ENCODE data around the gene ATP2B1. TPM values are rescaled to one million over a fixed set of nuclear protein-coding genes. Genes with fewer than 3 reads are reported as not detected.

ATP2B1 gene
- total and polyA plus RNA-seq, 2 of the 13 experiments (the other 11 are each of a cell fraction or from before 2014, with no cell fraction given) = 12.1 to 60.2 TPM

DNA sequence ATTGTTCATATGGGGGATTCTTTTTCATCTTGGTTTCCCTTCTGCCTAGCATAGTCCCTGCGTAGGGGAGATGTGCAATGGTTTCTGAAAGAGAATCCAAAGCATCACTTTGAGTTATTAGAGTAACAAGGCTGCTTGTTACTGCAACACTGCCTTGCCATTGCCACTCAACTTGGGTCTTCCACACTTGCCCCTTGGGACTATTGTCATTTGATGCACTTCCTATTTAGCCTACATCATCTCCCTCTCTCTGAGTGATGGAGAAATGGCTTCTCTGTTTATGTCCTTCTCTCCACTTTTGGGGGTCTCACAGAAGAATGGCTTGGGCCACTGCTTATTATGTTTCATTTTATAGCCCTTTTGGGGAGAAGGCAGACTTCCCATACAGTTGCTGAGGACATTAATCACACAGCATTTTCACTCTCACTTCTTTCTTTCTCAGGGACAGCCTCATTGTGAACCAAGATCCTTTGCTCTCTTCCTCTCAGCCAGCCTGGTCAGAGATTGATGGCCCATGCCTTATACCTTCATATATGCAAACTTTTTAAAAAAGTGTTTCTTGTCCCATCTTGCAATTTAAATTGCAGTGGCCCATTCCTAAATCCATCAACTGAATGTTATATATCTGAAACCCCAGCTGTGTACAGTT is 131.9 kb downstream of the ATP2B1 start (continued):
- TF ChIP-seq, protein P1, sequence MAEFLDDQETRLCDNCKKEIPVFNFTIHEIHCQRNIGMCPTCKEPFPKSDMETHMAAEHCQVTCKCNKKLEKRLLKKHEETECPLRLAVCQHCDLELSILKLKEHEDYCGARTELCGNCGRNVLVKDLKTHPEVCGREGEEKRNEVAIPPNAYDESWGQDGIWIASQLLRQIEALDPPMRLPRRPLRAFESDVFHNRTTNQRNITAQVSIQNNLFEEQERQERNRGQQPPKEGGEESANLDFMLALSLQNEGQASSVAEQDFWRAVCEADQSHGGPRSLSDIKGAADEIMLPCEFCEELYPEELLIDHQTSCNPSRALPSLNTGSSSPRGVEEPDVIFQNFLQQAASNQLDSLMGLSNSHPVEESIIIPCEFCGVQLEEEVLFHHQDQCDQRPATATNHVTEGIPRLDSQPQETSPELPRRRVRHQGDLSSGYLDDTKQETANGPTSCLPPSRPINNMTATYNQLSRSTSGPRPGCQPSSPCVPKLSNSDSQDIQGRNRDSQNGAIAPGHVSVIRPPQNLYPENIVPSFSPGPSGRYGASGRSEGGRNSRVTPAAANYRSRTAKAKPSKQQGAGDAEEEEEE (CRISPR knock-in tag; IDR thresholded peaks at IDR 0.05; ENCODE audit: borderline replicate concordance) = no peak
- TF ChIP-seq ZNF563 (CRISPR knock-in tag; IDR thresholded peaks at IDR 0.05) = no peak
- TF ChIP-seq, protein P2, sequence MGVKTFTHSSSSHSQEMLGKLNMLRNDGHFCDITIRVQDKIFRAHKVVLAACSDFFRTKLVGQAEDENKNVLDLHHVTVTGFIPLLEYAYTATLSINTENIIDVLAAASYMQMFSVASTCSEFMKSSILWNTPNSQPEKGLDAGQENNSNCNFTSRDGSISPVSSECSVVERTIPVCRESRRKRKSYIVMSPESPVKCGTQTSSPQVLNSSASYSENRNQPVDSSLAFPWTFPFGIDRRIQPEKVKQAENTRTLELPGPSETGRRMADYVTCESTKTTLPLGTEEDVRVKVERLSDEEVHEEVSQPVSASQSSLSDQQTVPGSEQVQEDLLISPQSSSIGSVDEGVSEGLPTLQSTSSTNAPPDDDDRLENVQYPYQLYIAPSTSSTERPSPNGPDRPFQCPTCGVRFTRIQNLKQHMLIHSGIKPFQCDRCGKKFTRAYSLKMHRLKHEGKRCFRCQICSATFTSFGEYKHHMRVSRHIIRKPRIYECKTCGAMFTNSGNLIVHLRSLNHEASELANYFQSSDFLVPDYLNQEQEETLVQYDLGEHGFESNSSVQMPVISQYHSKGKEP (CRISPR knock-in tag; IDR thresholded peaks at IDR 0.05) = no peak
- TF ChIP-seq IKZF1 (IDR thresholded peaks at IDR 0.05) = no peak
- TF ChIP-seq, protein P3, sequence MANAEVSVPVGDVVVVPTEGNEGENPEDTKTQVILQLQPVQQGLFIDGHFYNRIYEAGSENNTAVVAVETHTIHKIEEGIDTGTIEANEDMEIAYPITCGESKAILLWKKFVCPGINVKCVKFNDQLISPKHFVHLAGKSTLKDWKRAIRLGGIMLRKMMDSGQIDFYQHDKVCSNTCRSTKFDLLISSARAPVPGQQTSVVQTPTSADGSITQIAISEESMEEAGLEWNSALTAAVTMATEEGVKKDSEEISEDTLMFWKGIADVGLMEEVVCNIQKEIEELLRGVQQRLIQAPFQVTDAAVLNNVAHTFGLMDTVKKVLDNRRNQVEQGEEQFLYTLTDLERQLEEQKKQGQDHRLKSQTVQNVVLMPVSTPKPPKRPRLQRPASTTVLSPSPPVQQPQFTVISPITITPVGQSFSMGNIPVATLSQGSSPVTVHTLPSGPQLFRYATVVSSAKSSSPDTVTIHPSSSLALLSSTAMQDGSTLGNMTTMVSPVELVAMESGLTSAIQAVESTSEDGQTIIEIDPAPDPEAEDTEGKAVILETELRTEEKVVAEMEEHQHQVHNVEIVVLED (CRISPR knock-in tag; IDR thresholded peaks at IDR 0.05; ENCODE audit: borderline replicate concordance) = no peak
- no peak for TF ChIP-seq ZNF652 (CRISPR knock-in tag; IDR thresholded peaks at IDR 0.05; ENCODE audit: borderline replicate concordance, low read depth)

DNA sequence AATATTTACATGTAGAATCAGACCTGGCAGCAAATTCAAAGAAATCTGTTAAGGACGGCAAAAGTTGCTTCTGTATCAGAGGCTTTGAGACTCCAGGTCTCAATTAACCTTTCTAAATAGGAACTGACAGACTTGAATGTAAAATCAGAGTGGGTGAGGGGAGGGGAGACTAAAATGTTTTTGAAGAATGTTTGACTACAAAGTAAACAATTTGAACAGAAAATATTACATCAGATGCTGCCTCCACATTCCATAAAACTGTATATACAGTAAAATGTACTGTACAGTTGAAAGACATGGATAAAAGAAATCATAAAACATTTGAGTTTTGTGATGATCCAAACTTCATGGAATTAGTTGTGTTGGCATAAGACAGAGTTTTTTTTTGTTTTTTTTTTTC is 133.3 kb downstream of the ATP2B1 start:
- H3K4me3 ChIP-seq (replicated peaks in 1 of 3; ENCODE audit: insufficient read depth in 1 of 3, low read depth in 2 of 3, low read length in 3 of 3) = no peak overlapping the region
- H4K20me1 ChIP-seq (ENCODE audit: insufficient read depth, low read length) = no peaks in the 10 kb centered on the region
- POLR2A ChIA-PET = no interaction called here
- CTCF ChIA-PET (ENCODE audit: low intra/inter-chr PET ratio, low total read pairs) = no interaction called here
- FAIRE-seq = no peak
- no peaks in the 10 kb centered on the region for H3K36me3 ChIP-seq (replicated peaks in 1 of 2; ENCODE audit: control insufficient read depth in 1 of 2, insufficient read depth in 2 of 2, low read length in 2 of 2)
- WGBS (ENCODE audit: low lambda C conversion rate) = 26% methylated on average over 1 of the region's 1 CpG
- no TSS peak for BruUV-seq (replicated peaks)
- H3K4me2 ChIP-seq (ENCODE audit: low read depth, low read length) = no peak overlapping the region
- DNase-seq (ENCODE audit: low spot score) = peak; percentile 39
- H3K27ac ChIP-seq (ENCODE audit: extremely low read length, insufficient read depth, low read length) = no peak overlapping the region
- H3K9ac ChIP-seq (ENCODE audit: insufficient read depth, low read depth, low read length) = no peak overlapping the region
- peak; percentile 45; the same call in 2 of the 3 replicates for ATAC-seq
- no peaks in the 10 kb centered on the region for H3K27me3 ChIP-seq (ENCODE audit: control insufficient read depth in 1 of 2, insufficient read depth in 2 of 2, low read length in 2 of 2)
- intact Hi-C loops (cut with micrococcal nuclease; ENCODE audit: unreplicated experiment) (no loop called here), in situ Hi-C loops (cut with HindIII; ENCODE audit: extremely low pct_ligation_motif_present, low pct_unique_long_range_greater_than_20kb) (no loop called here)
- no peaks in the 10 kb centered on the region for H3K79me2 ChIP-seq (ENCODE audit: insufficient read depth, low read length)
- H3K4me1 ChIP-seq (ENCODE audit: insufficient read depth, low read length) = peaks cover 23% of the 10 kb centered on the region
- H2AFZ ChIP-seq (ENCODE audit: low read length) = no peak overlapping the region
- H3K9me3 ChIP-seq (ENCODE audit: low read length) = no peaks in the 10 kb centered on the region
- TF ChIP-seq, protein P4, sequence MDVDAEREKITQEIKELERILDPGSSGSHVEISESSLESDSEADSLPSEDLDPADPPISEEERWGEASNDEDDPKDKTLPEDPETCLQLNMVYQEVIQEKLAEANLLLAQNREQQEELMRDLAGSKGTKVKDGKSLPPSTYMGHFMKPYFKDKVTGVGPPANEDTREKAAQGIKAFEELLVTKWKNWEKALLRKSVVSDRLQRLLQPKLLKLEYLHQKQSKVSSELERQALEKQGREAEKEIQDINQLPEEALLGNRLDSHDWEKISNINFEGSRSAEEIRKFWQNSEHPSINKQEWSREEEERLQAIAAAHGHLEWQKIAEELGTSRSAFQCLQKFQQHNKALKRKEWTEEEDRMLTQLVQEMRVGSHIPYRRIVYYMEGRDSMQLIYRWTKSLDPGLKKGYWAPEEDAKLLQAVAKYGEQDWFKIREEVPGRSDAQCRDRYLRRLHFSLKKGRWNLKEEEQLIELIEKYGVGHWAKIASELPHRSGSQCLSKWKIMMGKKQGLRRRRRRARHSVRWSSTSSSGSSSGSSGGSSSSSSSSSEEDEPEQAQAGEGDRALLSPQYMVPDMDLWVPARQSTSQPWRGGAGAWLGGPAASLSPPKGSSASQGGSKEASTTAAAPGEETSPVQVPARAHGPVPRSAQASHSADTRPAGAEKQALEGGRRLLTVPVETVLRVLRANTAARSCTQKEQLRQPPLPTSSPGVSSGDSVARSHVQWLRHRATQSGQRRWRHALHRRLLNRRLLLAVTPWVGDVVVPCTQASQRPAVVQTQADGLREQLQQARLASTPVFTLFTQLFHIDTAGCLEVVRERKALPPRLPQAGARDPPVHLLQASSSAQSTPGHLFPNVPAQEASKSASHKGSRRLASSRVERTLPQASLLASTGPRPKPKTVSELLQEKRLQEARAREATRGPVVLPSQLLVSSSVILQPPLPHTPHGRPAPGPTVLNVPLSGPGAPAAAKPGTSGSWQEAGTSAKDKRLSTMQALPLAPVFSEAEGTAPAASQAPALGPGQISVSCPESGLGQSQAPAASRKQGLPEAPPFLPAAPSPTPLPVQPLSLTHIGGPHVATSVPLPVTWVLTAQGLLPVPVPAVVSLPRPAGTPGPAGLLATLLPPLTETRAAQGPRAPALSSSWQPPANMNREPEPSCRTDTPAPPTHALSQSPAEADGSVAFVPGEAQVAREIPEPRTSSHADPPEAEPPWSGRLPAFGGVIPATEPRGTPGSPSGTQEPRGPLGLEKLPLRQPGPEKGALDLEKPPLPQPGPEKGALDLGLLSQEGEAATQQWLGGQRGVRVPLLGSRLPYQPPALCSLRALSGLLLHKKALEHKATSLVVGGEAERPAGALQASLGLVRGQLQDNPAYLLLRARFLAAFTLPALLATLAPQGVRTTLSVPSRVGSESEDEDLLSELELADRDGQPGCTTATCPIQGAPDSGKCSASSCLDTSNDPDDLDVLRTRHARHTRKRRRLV (CRISPR knock-in tag; IDR thresholded peaks at IDR 0.05) = no peak
